Anterior cingulate cortex (tissue), 58 donors: Measurements from ENCODE around the gene RFX4.
"Not testable (repeated sequence)": the region's sequence is repeated elsewhere in the genome, so short reads cannot be mapped to it uniquely, and the experiment has no call there.

Source experiments
- DNase-seq, 58 donors: peaks; one replicate each; lab custom pipeline; 2025; lab: John Stamatoyannopoulos, UW

RFX4 gene

DNA sequence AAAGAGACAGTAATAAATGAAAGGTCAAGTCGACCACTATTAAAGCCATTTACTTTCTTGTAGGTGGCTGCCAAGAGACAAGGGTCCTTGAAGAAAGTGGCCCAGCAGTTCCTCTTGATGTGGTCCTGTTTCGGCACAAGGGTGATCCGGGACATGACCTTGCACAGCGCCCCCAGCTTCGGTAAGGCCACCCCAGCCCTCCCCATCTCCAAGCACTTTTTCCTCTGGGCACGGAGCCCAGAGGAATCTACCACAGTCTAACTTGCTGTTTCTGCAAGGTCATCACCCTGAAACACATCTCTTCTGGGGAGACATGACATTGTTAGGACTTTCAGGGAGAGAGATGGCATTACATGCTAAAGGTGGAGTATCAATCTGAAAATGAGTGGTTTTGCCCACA lies 137.9 kb downstream of the RFX4 start:
- no peak for DNase-seq

DNA sequence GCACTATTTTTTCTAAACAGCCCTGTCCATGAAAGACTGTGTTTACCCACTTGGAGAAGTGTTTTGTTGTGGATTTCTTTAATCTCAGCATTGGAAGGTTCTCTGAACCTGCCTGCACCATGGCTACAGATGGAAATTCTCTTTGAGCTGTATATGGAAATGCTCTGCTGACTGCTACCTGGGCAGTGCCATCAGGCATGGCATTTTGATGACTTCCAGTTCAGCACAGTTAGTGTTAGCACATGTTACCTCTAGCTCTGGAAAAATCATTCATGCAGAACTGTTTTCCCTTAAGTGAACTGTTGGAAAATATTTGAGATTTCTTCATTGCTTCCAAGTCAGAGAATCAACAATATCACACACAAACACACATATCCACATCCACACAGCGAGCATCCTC lies 139.1 kb downstream of the RFX4 start:
- DNase-seq, result no peak

DNA sequence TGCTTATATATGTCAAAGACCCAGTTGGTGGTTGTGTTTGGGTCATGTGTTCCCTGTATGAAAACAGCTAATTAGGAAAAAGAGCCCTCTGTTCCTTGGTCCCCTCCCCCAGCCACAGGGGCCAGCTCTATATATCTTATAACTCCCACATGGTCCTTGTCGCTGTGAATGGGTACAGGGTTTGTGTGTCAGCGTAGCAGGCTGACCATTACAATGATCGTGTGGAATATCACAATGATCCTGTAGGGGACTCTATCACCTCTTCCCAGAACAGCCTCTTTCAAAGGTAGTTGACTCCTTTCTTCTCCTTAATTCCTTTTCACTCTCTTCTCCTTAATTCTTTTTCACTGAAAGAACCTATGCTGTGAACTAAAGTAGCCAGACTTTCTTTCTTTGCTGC lies 140.0 kb downstream of the RFX4 start:
- no peak for DNase-seq

DNA sequence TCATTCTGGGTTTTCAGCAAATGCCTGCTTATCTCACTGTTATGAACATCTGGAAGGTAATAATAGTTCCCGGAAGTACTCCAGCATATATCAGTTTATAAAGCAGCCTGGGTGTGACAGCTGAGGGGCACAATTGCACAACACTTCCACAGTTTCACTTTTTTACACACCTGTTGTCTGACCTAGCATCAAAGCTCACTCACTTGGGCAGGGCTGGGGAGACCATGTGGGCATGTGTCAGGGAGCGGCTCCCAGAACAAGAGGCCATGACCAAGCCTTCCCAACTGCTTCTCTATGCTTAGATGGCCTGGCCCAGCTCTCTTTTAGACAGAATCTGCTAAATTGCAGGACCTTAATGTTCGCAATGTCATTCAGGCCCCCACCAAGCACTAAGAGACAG lies 140.6 kb downstream of the RFX4 start:
- no peak for DNase-seq

DNA sequence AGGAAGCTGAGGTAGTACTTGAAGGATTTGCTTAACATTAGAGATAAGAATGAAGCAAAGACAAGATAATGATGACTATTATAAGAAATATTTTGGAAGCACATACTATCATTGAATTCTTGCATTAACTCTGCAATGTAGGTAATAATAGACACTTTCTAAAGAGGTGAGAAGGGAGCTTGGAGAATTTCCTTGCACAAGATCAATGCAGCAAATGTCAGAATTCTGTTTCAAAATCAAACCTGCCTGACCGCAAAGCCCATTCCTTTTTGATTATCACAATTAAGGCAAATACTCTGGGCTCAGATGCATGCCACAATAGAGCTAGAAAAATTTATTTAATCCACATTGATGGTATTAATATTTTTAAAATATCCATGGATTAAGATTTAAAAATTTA lies 141.3 kb downstream of the RFX4 start:
- no peak for DNase-seq

DNA sequence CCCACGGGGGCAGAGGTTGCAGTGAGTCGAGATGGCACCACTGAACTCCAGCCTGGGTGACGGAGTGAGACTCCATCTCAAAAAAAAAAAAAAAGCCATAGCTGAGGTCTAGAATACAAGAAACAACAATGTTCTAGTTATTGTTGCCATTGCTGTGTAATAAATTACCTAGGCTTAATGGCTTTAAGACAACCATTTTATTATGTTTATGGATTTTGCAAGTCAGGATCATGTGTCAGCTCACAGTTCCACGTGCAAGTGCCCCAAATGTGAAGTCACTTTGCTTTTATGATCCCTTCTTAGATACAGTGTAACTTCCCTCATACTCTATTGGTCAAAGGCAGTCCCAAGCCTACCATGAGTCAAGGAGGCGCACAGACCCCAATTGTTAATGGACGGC lies 142.1 kb downstream of the RFX4 start:
- DNase-seq, result no peak

DNA sequence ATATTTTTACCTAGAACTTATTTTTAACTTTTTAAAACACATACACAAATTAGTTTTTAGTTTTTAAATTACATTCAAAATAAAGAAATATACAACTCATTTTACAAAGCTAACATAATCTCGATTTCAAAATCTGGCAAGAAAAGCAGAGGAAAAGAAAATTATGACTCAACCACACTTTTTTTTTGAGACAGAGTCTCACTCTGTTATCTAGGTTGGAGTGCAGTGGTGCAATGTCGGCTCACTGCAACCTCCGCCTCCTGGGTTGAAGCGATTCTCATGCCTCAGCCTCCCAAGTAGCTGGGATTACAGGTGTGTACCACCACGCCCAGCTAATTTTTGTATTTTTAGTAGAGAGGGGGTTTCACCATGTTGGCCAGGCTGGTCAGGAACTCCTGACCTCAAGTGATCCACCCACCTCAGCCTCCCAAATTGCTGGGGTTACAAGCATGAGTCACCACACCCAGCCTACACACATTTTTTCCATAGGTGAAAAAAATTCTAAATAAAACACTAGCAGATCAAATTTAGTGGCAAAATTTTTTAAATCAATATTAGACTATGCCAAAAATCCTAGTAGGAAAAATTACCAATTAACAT lies 143.9 kb downstream of the RFX4 start:
- not testable (repeated sequence) for DNase-seq

DNA sequence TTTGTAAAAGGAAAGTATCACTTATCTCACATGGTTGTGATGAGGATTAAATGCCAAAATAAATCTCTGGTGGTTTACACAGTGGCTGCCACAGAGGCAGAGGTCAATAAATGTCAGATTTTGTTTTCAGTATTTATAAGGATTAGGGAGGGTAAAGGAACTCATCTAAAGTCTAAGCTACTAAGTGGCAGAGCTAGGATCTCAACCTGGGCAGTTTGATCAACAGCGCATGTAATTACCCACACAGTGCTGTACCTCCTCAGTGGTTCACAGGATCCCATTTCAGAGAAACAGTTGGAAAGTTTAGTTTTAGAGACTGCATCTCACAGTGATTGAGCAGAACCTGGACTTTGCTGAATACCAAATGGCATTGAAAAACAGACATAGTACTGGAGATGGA lies 146.8 kb downstream of the RFX4 start:
- DNase-seq, result no peak

DNA sequence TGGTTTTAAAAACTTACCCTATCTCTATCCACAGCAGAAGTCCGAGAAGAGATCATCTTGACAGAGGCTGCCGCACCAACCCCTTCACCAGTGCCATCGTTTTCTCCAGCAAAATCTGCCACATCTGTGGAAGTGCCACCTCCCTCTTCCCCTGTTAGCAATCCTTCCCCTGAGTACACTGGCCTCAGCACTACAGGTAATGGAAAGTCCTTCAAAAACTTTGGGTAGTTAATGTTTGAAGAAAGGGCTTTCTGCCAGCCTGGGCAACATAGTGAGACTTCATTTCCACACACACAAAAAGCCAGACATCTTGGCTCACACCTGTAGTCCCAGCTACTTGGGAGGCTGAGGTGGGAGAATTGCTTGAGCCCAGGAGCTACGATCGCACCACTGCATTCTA lies 150.1 kb downstream of the RFX4 start:
- DNase-seq, result no peak

DNA sequence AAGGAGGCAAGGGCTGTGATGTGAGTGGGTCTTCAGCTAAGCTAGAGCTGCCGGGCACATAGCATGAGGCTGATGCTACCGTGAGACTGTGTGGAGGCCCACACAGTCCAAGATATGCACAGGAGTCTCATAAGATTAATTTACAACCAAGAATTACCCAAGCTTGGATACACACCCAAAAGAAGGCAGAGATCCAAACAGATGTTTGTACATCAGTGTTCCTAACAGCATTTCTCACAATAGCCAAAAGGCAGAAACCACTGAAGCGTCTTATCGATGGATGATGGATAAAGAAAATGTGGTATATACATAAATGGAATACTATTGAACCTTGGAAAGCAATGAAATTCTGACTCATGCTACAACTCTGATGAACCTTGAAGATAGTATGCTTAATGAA lies 150.9 kb downstream of the RFX4 start:
- no peak for DNase-seq

DNA sequence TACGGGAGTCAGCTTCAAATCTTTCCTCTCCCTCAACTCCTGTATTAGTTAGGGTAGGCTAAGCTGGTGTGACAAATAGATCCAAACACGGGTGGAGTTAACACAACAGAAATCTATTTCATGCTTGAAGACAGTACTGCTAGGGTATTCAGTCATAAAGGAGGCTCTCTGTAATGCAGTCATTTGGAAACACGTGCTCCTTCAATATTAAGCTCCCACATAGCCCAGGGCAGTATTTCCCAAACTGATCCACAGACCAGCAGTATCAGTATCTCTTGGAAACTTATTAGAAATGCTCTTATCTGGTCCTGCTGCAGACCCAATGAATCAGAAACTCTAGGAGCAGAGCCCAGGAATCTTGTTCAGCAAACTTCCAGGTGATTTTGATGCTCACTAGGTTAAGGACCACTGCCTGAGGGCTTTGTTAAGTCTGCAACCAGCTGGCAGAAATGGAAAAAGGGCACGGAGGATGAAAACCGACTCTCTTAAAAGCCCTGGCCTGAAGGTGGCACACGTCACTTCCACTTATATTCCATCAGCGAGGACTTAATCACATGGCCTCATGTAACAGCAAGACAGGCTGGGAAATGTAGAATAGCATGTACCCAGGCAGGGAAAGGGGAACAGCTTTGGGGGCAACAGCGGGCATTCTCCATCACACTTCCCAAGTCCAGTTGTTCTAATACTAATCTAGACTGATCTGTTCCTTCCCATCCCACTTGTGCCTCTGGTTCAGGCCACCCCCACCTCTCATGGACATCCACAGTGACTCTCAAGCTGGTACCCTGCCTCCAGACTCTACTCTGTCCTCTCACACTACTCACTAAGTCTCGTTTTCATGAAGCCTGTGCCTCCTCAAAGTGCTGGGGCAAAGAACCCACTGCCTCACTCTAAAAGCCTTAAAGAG lies 153.5 kb downstream of the RFX4 start:
- DNase-seq, result no peak

DNA sequence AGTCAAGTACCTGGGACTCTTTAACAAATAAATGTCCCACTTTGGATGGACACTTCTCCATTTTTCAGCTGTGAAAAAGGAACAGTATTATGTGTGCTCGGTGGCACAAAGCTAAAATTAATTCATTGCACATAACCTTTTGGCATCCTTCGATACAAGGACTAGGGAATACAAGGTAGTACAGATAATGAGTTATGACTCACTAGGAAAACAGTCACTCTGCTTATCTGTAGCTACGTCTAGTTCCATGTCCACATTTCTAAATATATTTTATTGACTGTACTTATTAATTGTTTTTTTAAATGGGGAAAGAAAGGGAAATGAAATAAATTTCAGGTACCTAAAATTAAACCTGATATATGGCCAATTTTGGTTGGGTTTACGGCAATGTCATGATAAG lies 156.5 kb downstream of the RFX4 start:
- DNase-seq, result no peak

DNA sequence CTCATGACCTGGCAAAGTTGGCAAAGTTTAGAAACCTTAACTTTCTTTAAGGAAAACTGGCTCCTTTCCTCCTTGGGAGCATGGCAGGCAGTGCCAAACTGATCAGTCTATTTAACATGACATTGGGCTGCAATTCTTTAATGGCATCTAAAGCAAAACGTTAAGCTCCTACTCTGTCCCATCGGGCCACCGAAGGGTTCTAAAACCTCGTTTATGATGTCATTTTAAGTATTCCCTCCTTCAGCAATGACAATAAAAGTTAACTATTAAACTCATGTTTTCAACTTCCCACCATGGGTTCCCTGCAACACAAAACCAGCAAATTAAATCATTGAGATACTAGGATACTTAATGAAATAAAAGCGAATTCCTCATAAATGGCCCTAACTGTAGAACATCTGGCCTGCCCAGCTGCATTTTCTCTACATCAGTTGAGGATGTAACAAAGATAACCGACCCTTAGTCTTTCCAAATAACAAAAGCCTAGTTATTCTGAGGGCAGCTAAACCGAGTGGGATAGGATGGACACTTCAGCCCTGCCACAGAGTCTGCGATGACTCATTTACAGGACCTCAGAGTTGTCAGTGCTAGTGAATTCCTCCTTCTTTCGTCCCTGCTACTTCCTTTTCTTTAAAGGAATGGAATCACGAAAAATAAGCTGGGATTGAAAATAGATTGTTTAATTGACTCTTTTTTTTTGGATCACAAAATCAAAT lies 157.2 kb downstream of the RFX4 start:
- DNase-seq, result no peak

DNA sequence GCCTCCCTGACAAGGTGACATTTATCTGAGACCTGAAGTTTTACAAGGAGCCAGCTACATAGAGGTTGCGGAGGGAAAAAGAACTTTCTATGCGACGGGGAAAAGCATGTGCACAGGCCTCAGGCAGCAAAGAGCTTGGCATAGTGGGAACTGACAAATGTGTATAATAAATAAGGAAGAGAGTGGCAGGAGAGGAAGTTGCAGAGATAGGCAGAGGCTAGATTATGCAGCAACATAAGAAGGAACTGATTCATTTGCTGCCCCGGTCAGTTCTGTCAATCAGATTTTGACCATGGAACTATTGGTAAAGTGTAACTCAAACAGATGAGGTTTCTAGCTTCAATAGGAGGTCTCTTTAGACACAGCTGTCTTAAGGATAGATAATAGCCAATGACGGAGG lies 158.0 kb downstream of the RFX4 start:
- no peak for DNase-seq

DNA sequence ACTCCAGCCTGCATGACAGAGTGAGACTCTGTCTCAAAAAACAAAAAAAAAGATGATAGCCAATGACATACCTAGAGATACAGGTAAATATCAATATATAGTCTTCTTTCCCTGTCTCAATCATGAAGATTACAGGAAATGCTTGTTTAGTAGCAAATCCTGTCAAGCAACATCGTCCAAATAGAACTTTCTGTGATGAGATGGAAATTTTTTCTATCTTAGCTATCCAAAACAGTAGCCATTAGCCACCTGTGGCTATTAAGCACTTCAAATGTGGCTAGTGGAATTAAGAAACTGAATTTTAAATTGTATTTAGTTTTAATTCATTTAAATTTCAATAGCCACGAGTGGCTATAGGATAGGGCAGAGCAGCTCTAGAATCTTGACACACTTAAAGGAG lies 158.4 kb downstream of the RFX4 start:
- DNase-seq, result no peak

DNA sequence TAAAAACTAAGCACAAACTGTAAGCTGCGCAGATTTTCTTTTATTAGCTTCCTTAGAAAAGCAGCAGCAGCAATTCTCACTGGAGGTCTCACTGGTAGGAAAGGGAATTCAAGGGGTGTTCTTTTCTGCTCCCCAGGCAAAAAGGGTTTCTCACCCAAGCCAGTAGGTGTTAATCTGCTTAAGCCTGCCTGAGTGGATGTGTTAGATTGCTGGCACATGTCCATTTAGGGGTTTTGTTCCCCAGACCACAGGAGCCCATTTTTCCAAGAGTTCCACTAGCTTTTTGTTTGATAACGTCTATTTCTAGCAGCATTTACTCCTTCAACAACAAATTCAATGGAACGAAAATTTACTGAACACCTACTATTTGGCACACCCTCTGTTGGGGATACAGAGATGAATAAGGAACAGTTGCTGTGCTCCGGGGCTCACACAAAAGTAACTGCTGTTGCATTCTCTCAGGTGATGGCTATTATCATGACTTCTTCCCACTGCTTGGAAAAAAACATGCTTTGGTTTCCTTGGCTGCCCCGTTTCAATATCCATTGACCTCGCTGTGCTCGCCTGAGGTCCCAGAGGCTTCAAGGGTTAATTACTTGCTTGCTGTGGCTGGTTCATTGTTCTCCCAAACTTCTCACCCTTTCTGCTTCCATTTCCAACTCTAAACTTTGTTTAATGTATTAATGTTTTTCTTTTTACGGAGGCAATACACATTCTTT lies 160.6 kb downstream of the RFX4 start:
- DNase-seq, result no peak

DNA sequence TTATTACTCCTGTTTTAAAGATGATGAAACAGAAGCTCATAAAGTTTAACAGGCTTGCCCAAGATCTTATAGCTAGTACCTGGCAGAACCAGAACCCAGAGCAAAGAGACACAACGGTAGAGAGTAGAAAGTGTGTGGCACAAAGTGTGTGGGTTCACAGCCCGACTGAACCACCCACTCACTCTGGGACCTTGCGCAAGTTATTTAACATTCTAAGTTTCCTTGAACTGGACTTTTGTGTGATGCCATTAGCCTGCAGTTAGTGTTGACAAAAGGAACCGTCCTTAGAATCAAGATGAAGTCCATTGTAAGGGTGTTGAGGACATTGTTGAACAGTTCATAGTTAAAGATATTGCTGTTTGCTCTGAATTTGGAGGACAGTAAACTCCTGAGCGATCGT lies 161.8 kb downstream of the RFX4 start:
- DNase-seq, result no peak

DNA sequence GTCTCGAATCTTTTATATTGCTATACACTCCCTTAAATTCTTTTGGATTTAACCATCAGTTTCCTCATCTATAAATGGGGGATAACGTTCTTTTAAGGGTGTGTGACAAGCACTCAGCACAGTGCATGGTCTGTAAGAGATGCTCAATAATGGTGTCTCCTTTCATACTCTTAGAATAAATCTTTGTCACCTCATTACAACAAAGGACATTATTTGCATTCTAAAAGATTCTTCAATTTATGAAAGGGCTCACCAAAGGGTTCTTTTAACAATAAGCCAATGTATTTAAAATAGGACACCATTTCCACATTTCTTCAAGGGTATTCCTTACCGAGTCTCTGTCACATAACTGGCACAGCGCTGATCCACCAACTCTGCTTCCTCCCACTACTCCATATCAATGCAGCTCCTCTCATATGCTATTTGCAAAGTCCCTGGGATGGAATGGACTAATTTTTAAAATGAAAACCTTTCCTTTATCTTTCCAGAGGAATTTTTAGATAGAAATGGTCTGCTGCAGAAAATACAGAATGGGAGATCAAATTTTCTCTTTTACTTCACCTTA lies 162.5 kb downstream of the RFX4 start:
- DNase-seq, result no peak

DNA sequence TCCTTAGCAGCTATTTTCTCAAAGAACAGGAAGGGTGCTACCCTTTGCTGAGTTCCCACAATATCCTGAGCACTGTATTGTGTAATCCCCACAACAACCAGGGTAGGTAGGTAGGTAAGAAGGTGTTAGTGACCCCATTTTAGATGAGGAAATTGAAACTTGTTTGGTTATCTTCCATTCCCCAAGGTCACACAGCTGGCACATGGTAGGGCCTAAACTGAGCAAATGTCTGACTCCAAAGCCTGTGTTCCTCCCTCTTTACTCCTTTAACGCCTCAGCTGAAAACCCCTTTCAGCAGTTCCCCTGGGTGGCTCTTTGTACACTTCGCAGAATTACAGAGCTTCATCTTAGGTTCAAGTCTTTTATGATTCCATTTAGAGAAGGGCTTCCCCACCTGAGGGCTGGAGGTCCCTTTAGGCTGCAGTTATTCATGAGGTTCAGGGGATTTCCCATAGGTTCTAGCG lies 165.2 kb downstream of the RFX4 start:
- no peak for DNase-seq

DNA sequence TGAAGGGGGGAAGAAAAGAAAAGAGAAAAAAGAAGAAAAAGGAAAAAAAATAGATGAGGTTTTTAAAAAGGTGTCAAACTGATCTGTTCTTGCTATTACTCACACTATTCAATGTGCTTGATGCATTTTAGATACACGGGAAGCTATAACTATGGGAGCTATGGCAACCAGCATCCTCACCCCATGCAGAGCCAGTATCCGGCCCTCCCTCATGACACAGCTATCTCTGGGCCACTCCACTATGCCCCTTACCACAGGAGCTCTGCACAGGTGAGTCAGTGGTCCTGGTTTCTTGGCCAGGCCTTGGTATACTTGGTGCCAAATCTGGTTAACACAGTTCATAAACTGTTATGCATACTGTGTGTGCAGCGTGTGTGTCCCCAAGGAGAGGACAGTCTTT lies 167.7 kb downstream of the RFX4 start:
- DNase-seq, result no peak

DNA sequence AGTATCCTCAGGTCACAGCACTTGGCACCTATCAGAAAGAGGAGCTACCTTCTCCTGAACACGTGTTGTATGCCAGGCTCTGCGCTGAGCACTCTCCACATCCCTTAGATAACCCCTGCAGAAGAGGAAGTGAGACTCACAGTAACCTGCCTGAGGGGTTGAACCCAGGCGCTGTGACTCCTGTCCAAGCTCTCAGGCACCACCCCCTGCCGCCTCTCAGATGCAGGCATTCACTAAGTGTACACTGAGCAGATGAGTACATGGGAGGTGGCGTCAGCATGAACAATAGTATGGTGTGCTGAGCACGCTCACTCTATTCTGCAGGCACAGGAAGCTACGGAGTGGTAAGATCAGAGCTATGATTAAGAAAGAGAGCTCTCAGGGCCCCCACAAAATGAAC lies 170.7 kb downstream of the RFX4 start:
- peak in 2 of 58 donors; percentile 0 to 26 for DNase-seq
